ENCODE results near the gene HNRNPH2. TPM values are rescaled to one million over a fixed set of nuclear protein-coding genes. Genes with fewer than 3 reads are reported as not detected.

HNRNPH2 gene
- total RNA-seq, 4 donors from 2014 or later, result 34.5 to 75.0 (median 43.2) TPM

DNA sequence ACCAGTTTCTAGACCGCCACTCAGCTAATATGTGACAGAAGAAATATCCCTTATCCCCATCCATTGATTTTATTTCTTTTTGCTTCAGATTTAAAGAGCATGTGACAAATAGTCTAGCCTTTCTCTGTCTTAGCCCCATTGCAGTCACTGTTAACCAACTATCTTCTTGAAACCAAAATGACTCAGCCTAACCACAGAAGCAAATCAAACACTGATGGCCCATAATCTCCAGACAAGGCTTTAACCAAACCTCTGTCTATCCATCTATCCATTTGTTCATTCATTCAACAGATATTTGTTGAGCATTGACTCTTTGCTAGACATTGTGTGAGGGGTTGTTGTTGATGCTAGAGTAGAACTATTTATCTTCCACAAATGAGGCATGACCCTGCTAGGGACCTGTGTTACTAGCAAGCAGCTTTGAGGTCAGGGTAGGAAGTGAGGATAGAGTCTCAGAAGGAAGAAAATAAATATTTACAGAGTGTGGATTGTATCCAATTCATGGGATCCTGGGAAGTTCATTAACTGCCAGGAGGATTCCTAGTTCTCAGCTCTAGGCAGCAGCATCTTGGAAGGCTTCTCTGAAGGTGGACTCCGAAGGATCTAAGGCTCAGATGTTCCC is 22.5 kb downstream of the HNRNPH2 start:
- TF ChIP-seq, protein P1, sequence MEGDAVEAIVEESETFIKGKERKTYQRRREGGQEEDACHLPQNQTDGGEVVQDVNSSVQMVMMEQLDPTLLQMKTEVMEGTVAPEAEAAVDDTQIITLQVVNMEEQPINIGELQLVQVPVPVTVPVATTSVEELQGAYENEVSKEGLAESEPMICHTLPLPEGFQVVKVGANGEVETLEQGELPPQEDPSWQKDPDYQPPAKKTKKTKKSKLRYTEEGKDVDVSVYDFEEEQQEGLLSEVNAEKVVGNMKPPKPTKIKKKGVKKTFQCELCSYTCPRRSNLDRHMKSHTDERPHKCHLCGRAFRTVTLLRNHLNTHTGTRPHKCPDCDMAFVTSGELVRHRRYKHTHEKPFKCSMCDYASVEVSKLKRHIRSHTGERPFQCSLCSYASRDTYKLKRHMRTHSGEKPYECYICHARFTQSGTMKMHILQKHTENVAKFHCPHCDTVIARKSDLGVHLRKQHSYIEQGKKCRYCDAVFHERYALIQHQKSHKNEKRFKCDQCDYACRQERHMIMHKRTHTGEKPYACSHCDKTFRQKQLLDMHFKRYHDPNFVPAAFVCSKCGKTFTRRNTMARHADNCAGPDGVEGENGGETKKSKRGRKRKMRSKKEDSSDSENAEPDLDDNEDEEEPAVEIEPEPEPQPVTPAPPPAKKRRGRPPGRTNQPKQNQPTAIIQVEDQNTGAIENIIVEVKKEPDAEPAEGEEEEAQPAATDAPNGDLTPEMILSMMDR (IDR thresholded peaks at IDR 0.05; ENCODE audit: low read depth), result no peak

DNA sequence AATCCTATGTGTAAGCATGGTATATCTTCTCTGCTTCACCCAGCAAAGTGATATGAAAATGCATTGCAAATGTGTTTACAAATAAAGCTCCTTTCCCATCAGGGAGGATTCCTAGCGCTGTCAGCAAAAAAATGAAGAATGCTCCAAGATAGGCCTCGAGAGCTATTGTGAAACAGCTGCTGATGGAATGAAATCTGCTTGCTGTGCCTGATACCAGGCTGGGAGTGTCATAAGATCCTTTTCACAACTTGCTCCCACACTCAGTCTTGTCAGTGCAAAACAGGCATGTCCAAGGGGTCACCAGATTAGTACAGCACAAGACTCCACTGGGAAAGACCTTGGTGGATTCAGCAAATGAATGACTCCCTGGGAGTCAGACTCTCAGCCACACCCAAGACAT is 34.1 kb downstream of the HNRNPH2 start:
- TF ChIP-seq, protein P1 (IDR thresholded peaks at IDR 0.05; ENCODE audit: low read depth), result no peak

DNA sequence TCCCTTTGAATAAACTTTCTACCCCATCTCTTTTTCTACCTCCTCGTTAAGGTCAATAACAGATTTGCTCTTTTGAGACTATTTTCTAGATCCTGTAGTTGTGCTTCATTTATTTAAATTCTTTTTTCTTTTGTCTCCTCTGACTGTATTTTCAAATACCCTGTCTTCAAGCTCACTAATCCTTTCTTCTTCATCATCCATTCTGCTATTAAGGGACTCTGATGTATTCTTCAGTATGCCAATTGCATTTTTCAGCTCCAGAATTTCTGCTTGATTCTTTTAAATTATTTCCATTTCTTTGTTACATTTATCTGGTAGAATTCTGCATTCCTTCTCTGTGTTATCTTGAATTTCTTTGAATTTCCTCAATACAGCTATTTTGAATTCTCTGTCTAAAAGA is 41.3 kb downstream of the HNRNPH2 start:
- TF ChIP-seq, protein P1 (IDR thresholded peaks at IDR 0.05; ENCODE audit: low read depth), result no peak

DNA sequence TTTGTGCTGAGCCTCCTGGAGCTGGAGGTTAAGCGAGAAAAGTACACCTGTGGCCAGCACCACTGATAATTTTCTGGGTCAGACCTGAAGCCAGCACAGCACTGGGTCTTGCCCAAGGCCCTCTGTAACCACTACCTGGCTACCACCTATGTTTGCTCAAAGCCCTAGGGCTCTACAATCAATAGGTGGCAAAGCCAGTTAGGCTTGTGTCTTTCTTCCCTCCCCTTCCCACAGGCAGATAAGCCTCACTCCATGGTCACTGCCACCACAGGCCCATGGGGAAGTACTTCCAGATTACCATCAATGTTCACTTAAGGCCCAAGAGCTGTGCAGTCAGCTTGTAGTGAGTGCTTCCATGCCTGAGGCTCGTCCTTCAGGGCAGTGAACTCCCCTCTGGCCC is 42.1 kb downstream of the HNRNPH2 start:
- TF ChIP-seq, protein P1 (IDR thresholded peaks at IDR 0.05; ENCODE audit: low read depth), result no peak

DNA sequence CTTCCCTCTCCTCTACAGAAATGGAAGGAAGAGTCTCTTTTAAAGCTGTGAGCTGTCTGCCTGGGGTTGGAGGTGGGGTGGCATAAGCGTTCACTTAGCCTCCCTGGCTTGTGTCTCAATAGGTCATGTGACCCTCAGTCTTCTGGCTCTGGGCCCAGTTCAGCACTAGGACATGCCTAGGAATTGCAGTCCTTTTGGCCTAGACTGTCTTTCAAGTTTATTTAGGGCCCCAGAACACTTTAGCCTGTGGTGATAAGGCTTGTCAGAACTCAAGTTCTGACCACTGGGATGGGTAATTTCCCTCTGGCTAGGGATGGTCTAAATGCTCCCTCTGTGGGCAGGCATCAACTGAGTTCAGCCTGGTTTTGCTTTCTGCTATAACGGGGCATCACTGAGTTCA is 42.9 kb downstream of the HNRNPH2 start:
- TF ChIP-seq, protein P1 (IDR thresholded peaks at IDR 0.05; ENCODE audit: low read depth), result no peak

DNA sequence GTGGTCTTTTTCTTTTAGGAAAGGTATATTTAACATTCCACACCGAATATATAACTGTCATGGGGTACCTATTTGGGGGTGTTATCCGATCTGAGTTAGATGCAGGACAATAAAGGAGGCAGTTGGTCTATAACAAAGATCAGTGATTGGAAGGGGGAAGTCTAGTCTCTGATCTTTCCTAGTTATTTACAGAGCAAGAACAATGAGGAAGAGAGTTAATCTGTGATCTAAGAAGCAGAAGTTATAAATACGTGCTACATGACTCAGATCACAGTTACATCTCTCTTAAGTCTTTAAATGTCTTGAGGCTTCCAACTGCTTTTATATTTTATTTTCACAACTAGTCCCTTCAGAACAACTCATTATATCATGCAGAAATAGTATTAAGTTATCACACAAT is 44.0 kb downstream of the HNRNPH2 start:
- TF ChIP-seq, protein P1 (IDR thresholded peaks at IDR 0.05; ENCODE audit: low read depth), result no peak

DNA sequence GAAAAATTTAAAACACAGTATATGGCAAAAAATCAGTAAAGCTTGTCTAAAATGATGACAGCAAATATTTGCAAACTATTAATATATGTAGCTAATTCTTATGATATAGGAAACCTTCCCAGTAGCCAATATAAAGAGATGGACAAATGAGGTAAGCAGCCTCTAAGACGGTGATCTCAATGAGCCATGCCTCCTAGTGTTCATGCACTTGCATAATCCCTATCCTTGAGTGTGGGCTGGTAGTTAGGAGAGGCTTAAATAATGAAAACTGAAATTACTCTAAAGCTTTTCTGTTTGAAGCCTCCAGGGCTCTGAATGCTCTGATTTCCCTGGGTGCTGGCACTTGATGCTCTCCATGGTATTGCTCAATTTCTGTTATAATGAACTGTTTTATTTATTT is 52.6 kb downstream of the HNRNPH2 start:
- TF ChIP-seq, protein P1 (IDR thresholded peaks at IDR 0.05; ENCODE audit: low read depth), result no peak
